ENCODE measurements around the gene SNRPB. TPM values are rescaled to one million over a fixed set of nuclear protein-coding genes. Genes with fewer than 3 reads are reported as not detected.

The SNRPB gene
- total and polyA plus RNA-seq, 2 of the 13 experiments (the other 11 are each of a cell fraction or from before 2014, with no cell fraction given) = 473 to 844 TPM

DNA sequence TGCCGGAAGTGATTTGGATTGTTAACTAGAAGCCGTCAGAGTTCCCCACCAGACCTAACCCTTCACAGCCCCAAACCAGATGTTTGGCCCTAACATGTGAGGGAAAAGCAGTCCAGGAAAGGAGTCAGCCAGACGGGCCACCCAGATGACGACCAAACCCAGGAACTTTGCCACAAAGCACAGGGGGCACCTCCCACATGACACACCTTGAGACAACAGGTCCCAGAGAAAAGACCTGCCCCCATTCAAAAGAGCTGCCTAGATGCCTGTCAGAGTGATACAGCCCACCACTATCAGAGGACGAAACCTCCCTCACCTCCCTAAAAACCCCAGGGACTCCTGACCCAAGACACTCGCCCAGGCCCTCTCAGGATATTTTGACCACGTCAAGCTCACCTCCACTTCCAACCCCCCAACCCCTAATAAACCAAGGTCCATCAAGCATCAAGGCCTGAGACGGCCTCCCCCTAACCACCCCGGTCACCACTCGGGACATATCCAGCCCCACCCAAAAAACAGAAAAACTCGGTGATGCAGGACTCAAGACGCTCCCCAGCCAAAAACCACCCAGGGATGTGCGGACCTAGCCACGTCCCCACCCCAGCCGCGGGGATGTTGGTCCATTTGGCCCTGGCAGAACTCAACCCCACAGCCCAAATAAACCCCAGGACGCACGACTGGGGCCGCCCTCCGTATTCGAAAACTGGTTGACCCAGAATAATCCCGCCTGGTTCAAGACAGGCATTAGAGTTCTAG is 37.5 kb upstream of the SNRPB start (continued):
- TF ChIP-seq CHD2 (IDR thresholded peaks at IDR 0.05; ENCODE audit: low read depth, low read length) = 0 out of 2 replicates have a peak, but pooled peaks have one; percentile 8
- TF ChIP-seq SYNCRIP (IDR thresholded peaks at IDR 0.05; ENCODE audit: insufficient read depth, low read depth, low read length) = no peak
- TF ChIP-seq ZNF660 (CRISPR knock-in tag; IDR thresholded peaks at IDR 0.05; ENCODE audit: borderline replicate concordance, low read depth) = no peak
- no peak for TF ChIP-seq PRDM4 (CRISPR knock-in tag; IDR thresholded peaks at IDR 0.05; ENCODE audit: borderline replicate concordance)
- no peak for TF ChIP-seq ZNF207 (IDR thresholded peaks at IDR 0.05; ENCODE audit: borderline replicate concordance)
- TF ChIP-seq ZNF160 (CRISPR knock-in tag; IDR thresholded peaks at IDR 0.05) = no peak
- TF ChIP-seq ZNF557 (CRISPR knock-in tag; IDR thresholded peaks at IDR 0.05) = no peak
- 0 out of 2 replicates have a peak, but pooled peaks have one; percentile 29 for TF ChIP-seq TIGD3 (CRISPR knock-in tag; IDR thresholded peaks at IDR 0.05; ENCODE audit: borderline replicate concordance)
- TF ChIP-seq, protein P1, sequence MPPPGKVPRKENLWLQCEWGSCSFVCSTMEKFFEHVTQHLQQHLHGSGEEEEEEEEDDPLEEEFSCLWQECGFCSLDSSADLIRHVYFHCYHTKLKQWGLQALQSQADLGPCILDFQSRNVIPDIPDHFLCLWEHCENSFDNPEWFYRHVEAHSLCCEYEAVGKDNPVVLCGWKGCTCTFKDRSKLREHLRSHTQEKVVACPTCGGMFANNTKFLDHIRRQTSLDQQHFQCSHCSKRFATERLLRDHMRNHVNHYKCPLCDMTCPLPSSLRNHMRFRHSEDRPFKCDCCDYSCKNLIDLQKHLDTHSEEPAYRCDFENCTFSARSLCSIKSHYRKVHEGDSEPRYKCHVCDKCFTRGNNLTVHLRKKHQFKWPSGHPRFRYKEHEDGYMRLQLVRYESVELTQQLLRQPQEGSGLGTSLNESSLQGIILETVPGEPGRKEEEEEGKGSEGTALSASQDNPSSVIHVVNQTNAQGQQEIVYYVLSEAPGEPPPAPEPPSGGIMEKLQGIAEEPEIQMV (CRISPR knock-in tag; IDR thresholded peaks at IDR 0.05; ENCODE audit: low read depth) = no peak
- TF ChIP-seq ZFP36 (IDR thresholded peaks at IDR 0.05; ENCODE audit: borderline replicate concordance, low read depth, low read length, partially characterized antibody) = no peak
- TF ChIP-seq NFIC (IDR thresholded peaks at IDR 0.05; ENCODE audit: low read length) = no peak
- TF ChIP-seq TBX2 (CRISPR knock-in tag; IDR thresholded peaks at IDR 0.05; ENCODE audit: borderline replicate concordance) = no peak
- no peak for TF ChIP-seq ZBTB20 (CRISPR knock-in tag; IDR thresholded peaks at IDR 0.05; ENCODE audit: borderline replicate concordance, low read depth)
- no peak for TF ChIP-seq CBX2 (IDR thresholded peaks at IDR 0.05; ENCODE audit: low read depth, low read length)
- no peak for TF ChIP-seq CBX2 (CRISPR knock-in tag; IDR thresholded peaks at IDR 0.05; ENCODE audit: low read depth)
- TF ChIP-seq, protein P2, sequence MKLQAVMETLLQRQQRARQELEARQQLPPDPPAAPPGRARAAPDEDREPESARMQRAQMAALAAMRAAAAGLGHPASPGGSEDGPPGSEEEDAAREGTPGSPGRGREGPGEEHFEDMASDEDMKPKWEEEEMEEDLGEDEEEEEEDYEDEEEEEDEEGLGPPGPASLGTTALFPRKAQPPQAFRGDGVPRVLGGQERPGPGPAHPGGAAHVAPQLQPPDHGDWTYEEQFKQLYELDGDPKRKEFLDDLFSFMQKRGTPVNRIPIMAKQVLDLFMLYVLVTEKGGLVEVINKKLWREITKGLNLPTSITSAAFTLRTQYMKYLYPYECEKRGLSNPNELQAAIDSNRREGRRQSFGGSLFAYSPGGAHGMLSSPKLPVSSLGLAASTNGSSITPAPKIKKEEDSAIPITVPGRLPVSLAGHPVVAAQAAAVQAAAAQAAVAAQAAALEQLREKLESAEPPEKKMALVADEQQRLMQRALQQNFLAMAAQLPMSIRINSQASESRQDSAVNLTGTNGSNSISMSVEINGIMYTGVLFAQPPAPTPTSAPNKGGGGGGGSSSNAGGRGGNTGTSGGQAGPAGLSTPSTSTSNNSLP (IDR thresholded peaks at IDR 0.05; ENCODE audit: low read depth, low read length) = no peak
- TF ChIP-seq ZNF772 (CRISPR knock-in tag; IDR thresholded peaks at IDR 0.05) = no peak
- TF ChIP-seq KDM5A (IDR thresholded peaks at IDR 0.05; ENCODE audit: borderline replicate concordance, low read length) = no peak
- TF ChIP-seq SATB2 (CRISPR knock-in tag; IDR thresholded peaks at IDR 0.05) = no peak
- TF ChIP-seq SALL1 (CRISPR knock-in tag; IDR thresholded peaks at IDR 0.05) = no peak
- no peak for TF ChIP-seq ZNF746 (CRISPR knock-in tag; IDR thresholded peaks at IDR 0.05)
- TF ChIP-seq ZNF577 (CRISPR knock-in tag; IDR thresholded peaks at IDR 0.05; ENCODE audit: borderline replicate concordance, low read depth) = no peak
- no peak for TF ChIP-seq NR2F1 (CRISPR knock-in tag; IDR thresholded peaks at IDR 0.05)
